K562 (cell line): ENCODE data around the gene RPUSD2. TPM values are rescaled to one million over a fixed set of nuclear protein-coding genes. Genes with fewer than 3 reads are reported as not detected.

Source experiments
- ETV5 ChIP-seq: sonication (generic); formaldehyde crosslinking; IDR thresholded peaks from 2 replicates; pipeline ENCODE4 v1.4.0; 2020; ENCODE audit warnings: low read depth, mild to moderate bottlenecking, missing genetic modification reagents
- ETV6 ChIP-seq, 3 experiments: fragments of 150-350 bp in 1 of 3; sonication (generic) in 1 of 3; formaldehyde crosslinking in 1 of 3; IDR thresholded peaks; 2 replicates each; pipeline versions ENCODE4 v1.6.1 to v1.8.0; 2014 to 2022; ENCODE audit warnings: borderline replicate concordance in 2 of 3, low read depth in 2 of 3, antibody characterized with exemption in 1 of 3, low read length in 1 of 3, mild to moderate bottlenecking in 1 of 3, missing genetic modification reagents in 1 of 3
- IFI16 ChIP-seq: fragments of 250-450 bp; sonication (Bioruptor Pico); IDR thresholded peaks from 2 replicates; pipeline ENCODE4 v2.1.2; 2022; ENCODE audit warnings: mild to moderate bottlenecking, inconsistent platforms
- MTA2 ChIP-seq: fragments of 450-650 bp; IDR thresholded peaks from 2 replicates; pipeline ENCODE4 v1.6.1; 2016; ENCODE audit warnings: low read depth
- NCOA2 ChIP-seq, 2 experiments: fragments of 450-650 bp; IDR thresholded peaks; 2 replicates each; pipeline ENCODE4 v1.6.1; 2018; ENCODE audit warnings: mild to moderate bottlenecking in 2 of 2, moderate library complexity in 1 of 2; ENCODE audit not compliant: partially characterized antibody in 2 of 2
- NR2F6 ChIP-seq: fragments of 450-650 bp; formaldehyde crosslinking; IDR thresholded peaks from 2 replicates; pipeline ENCODE4 v1.4.0; 2020; ENCODE audit warnings: mild to moderate bottlenecking
- SAP30 ChIP-seq: fragments of 200-600 bp; sonication (generic); IDR thresholded peaks from 2 replicates; pipeline ENCODE4 v1.6.1; 2012; ENCODE audit warnings: borderline replicate concordance, low read depth, mild to moderate bottlenecking, moderate library complexity, low read length, control low read depth, inconsistent platforms; ENCODE audit not compliant: insufficient read depth, poor library complexity, severe bottlenecking
- SMARCB1 ChIP-seq: IDR thresholded peaks from 2 replicates; pipeline ENCODE4 v1.6.1; 2011; ENCODE audit warnings: improper control_type of control experiment, low read depth; ENCODE audit not compliant: insufficient read length
- SPI1 ChIP-seq: IDR thresholded peaks from 2 replicates; pipeline ENCODE4 v1.6.1; 2011; ENCODE audit warnings: low read depth, low read length, control low read depth, borderline replicate concordance
- TAF15 ChIP-seq: fragments of 200-400 bp; formaldehyde crosslinking; IDR thresholded peaks from 2 replicates; pipeline ENCODE4 v1.6.1; 2017; ENCODE audit warnings: mild to moderate bottlenecking, low read depth, low read length, moderate library complexity
- TBP ChIP-seq: optimal IDR thresholded peaks from 2 replicates; pipeline ENCODE3; 2011; ENCODE audit warnings: low read depth, low read length, improper control_type of control experiment
- TSC22D4 ChIP-seq: fragments of 450-650 bp; IDR thresholded peaks from 2 replicates; pipeline ENCODE4 v1.6.1; 2016; ENCODE audit warnings: missing genetic modification characterization, missing biosample characterization, control low read depth
- U2AF1 ChIP-seq: fragments of 200-400 bp; formaldehyde crosslinking; optimal IDR thresholded peaks from 2 replicates; pipeline ENCODE3; 2017; ENCODE audit warnings: mild to moderate bottlenecking, low read depth, low read length, moderate library complexity
- ZNF561 ChIP-seq: fragments of 450-650 bp; formaldehyde crosslinking; conservative IDR thresholded peaks from 2 replicates; pipeline ENCODE4 v1.4.0; 2020; ENCODE audit warnings: mild to moderate bottlenecking, moderate library complexity
- ZNF583 ChIP-seq: fragments of 250-450 bp; sonication (Bioruptor Pico); IDR thresholded peaks from 2 replicates; pipeline ENCODE4 v1.4.0; 2020
- polyA plus RNA-seq, 8 experiments: library from polyadenylated mRNA; depleted of rRNA in 4 of 8; stranded (reverse) in 5 of 8; unstranded in 3 of 8; fragments of >200 nt; fragmentation: Nextera tagmentation in 2 of 8; fragmentation: Illumina TruSeq in 1 of 8; extraction: Ambion mirVana in 2 of 8; extraction: Trizol in 1 of 8; gene quantifications; 2 replicates each; pipeline versions ENCODE4 v1.2.1 to v1.2.3, GENCODE V29; 2011 to 2014; ENCODE audit warnings: inconsistent platforms in 1 of 8, missing spikeins in 1 of 8
- total RNA-seq, 7 experiments: library from RNA; depleted of rRNA in 6 of 7; stranded (reverse); fragments of >200 nt in 6 of 7; fragmentation: Illumina TruSeq in 2 of 7; extraction: Trizol in 2 of 7; gene quantifications; 2 replicates each; pipeline versions ENCODE4 v1.2.1 to v1.2.3, GENCODE V29; 2011 to 2021; ENCODE audit warnings: low replicate concordance in 1 of 7
- TF ChIP-seq, protein P1 (sequence below): sonication (generic); formaldehyde crosslinking; IDR thresholded peaks from 2 replicates; pipeline ENCODE4 v1.8.1; 2022; ENCODE audit warnings: missing genetic modification reagents
- TF ChIP-seq, protein P2 (sequence below): sonication (generic); formaldehyde crosslinking; IDR thresholded peaks from 2 replicates; pipeline ENCODE4 v1.9.0; 2022; ENCODE audit warnings: mild to moderate bottlenecking, missing genetic modification reagents
- TF ChIP-seq, protein P3 (sequence below): fragments of 450-650 bp; IDR thresholded peaks from 2 replicates; pipeline ENCODE4 v1.6.1; 2016; ENCODE audit warnings: mild to moderate bottlenecking
- TF ChIP-seq, protein P4 (sequence below): fragments of 250-450 bp; sonication (Bioruptor Pico); IDR thresholded peaks from 2 replicates; pipeline ENCODE4 v1.5.0; 2021; ENCODE audit warnings: mild to moderate bottlenecking, moderate library complexity

The RPUSD2 gene
- total and polyA plus RNA-seq, 9 of the 15 experiments (the other 6 are each of a cell fraction or from before 2014, with no cell fraction given), result 3.7 to 30.2 (median 14.3) TPM

DNA sequence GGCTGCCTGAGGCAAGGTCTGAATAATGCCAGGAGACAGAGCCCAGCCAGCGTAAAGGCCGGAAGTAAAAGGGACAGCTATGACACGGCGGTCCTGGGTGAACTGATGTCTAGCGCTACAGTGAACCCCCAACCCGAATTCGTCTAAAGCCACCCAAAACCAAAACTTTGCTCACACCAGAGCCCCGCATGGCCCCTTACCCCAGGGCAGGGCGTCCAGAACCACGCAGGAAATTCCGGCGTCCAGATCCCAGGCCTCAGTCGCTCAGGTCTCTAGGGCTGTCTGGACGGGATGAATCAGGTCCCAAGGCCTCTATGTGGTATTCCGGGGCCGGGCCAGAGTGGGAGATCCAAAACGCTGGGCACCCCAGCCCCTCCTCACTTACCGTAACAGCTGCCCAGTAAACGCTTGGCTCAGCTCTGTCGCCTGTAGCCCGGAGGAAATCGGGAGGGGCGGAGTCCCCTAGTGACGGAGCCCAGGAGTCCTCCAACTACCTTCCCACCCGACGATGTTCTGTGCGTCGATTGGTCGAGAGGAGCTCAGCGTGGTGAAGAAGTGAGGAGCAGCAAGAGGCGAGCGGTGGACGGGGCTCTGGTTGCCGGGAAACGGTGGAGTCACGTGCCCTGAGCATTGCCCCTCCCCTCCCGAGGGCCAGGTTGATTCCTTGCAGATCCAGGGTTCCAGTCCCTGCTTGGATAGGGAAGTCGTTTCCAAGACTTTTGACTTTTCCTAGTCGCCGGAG is 4.3 kb upstream of the RPUSD2 start, which contains the start of gene CCDC32 (continued):
- TF ChIP-seq SAP30, result peak; percentile 72
- TF ChIP-seq ETV5 (CRISPR knock-in tag), result peak; percentile 78
- TF ChIP-seq SMARCB1, result no peak
- TF ChIP-seq ZNF561, result no peak
- TF ChIP-seq, protein P1, sequence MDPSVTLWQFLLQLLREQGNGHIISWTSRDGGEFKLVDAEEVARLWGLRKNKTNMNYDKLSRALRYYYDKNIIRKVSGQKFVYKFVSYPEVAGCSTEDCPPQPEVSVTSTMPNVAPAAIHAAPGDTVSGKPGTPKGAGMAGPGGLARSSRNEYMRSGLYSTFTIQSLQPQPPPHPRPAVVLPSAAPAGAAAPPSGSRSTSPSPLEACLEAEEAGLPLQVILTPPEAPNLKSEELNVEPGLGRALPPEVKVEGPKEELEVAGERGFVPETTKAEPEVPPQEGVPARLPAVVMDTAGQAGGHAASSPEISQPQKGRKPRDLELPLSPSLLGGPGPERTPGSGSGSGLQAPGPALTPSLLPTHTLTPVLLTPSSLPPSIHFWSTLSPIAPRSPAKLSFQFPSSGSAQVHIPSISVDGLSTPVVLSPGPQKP, result no peak
- no peak for TF ChIP-seq ZNF583 (CRISPR knock-in tag)
- 0 out of 2 replicates have a peak, but pooled peaks have one; percentile 42 for TF ChIP-seq NR2F6 (CRISPR knock-in tag)
- TF ChIP-seq TSC22D4 (tag), result no peak
- no peak for TF ChIP-seq IFI16 (CRISPR knock-in tag)
- TF ChIP-seq, protein P2, sequence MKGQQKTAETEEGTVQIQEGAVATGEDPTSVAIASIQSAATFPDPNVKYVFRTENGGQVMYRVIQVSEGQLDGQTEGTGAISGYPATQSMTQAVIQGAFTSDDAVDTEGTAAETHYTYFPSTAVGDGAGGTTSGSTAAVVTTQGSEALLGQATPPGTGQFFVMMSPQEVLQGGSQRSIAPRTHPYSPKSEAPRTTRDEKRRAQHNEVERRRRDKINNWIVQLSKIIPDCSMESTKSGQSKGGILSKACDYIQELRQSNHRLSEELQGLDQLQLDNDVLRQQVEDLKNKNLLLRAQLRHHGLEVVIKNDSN (CRISPR knock-in tag), result peak; percentile 99
- no peak for TF ChIP-seq TAF15
- no peak for TF ChIP-seq MTA2
- peak; percentile 12; the same call in 1 of the 2 replicates for TF ChIP-seq SPI1
- TF ChIP-seq, protein P3, sequence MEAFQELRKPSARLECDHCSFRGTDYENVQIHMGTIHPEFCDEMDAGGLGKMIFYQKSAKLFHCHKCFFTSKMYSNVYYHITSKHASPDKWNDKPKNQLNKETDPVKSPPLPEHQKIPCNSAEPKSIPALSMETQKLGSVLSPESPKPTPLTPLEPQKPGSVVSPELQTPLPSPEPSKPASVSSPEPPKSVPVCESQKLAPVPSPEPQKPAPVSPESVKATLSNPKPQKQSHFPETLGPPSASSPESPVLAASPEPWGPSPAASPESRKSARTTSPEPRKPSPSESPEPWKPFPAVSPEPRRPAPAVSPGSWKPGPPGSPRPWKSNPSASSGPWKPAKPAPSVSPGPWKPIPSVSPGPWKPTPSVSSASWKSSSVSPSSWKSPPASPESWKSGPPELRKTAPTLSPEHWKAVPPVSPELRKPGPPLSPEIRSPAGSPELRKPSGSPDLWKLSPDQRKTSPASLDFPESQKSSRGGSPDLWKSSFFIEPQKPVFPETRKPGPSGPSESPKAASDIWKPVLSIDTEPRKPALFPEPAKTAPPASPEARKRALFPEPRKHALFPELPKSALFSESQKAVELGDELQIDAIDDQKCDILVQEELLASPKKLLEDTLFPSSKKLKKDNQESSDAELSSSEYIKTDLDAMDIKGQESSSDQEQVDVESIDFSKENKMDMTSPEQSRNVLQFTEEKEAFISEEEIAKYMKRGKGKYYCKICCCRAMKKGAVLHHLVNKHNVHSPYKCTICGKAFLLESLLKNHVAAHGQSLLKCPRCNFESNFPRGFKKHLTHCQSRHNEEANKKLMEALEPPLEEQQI, result no peak
- TF ChIP-seq TBP, result peak; percentile 56
- no peak for TF ChIP-seq U2AF1
- no peak for TF ChIP-seq ETV6 (IDR thresholded peaks at IDR 0.05; ENCODE audit: borderline replicate concordance in 1 of 2, low read depth in 2 of 2, low read length in 1 of 2)
- TF ChIP-seq ETV6 (CRISPR knock-in tag; IDR thresholded peaks at IDR 0.05; ENCODE audit: borderline replicate concordance), result no peak
- TF ChIP-seq, protein P4, sequence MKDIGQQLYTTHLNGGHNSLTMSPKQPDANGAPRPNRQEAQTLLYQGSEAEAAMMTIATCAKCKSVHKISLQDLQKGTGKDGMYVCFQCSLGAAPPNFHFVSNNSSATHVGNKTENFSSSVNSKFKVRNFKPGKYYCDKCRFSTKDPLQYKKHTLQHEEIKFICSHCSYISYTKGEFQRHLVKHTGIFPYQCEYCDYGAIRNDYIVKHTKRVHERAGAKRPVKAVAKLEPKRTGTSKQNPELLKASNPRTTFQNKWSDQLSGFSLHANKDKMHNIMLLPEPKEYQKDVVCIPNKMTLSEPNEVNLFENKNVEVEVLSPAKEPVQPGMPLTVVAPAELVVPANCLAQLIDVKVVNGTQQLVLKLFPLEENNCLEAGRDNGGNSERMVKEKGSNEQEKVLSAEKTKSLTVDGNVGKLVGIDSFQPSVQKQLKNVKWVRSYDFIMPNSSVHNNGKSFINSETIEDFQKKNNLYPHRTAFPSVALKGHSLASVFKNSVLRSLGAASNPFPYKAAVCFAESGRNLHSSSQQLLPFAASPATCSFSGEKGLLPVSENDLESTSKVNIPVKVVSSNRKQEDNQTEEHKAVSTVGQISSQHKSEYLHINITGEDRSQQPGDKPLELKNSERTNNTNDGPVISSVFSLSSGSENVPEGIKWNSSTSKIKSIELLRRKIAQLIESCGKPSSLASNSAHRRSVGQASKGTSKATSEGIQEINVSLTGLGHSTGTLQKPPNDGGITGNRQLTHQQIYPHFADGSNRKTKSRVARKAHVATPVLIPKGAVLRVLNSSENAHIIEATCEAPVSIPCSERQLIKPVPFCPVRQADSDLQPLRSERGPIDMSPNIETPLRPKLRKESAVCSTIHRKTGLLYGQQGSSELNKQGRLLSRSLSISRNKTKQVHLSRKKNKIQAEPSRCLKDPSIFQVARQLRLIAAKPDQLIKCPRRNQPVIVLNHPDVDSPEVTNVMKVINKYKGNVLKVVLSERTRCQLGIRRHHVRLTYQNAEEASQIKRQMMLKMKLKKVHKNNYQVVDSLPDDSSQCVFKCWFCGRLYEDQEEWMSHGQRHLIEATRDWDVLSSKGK (CRISPR knock-in tag), result no peak
- no peak for TF ChIP-seq NCOA2 (IDR thresholded peaks at IDR 0.05; ENCODE audit: partially characterized antibody in 2 of 2)
